ENCODE results near the gene DNAH1.

DNAH1 gene

GRCh38 chr3:52343946-52344600 is 28.0 kb downstream of the DNAH1 start:
- DNase-seq, result no peak

GRCh38 chr3:52345521-52346109 is 29.5 kb downstream of the DNAH1 start:
- no peak for DNase-seq

DNA sequence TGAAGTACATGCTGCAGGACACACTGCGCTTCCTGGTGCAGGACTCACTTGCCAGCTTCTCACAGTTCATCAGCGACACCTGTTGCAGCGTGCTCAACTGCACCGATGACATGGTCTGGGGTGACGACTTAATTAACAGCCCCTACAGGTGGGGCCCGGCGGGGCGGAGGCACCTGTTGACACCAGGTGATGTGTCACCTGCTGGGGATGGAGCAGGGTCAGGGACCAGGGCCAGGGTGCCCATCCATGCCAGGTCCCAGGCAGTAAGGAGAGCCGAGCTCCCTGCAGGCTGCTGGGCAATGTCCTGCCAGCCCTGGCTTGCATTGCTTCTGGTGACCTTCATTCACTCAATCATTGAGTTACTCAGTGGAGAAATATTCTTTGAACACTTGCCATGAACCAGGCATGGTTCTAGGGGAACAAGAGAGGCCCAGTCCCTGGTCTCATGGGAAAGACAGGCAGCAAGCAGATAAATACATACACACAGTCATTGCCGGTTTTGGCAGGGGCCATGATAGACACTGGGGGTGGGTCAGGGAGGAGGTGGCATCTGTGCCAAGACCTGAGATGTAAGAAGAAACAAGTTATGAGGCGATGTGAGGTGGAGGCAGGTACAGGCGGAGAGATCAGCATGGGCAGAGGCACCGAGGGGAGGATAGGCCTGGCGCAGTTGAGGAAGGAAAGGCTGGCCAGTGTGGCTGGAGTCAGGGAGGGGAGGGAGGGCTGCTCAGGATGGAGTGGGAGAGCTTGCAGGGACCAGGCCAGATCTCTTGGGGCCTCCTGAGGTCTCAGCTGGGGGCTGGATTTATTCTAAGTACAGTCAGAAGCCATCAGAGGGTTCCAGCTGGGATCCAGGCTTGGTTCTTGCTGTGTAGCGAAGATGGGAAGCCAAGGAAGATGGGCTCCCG is 30.8 kb downstream of the DNAH1 start:
- DNase-seq, result no peak

DNA sequence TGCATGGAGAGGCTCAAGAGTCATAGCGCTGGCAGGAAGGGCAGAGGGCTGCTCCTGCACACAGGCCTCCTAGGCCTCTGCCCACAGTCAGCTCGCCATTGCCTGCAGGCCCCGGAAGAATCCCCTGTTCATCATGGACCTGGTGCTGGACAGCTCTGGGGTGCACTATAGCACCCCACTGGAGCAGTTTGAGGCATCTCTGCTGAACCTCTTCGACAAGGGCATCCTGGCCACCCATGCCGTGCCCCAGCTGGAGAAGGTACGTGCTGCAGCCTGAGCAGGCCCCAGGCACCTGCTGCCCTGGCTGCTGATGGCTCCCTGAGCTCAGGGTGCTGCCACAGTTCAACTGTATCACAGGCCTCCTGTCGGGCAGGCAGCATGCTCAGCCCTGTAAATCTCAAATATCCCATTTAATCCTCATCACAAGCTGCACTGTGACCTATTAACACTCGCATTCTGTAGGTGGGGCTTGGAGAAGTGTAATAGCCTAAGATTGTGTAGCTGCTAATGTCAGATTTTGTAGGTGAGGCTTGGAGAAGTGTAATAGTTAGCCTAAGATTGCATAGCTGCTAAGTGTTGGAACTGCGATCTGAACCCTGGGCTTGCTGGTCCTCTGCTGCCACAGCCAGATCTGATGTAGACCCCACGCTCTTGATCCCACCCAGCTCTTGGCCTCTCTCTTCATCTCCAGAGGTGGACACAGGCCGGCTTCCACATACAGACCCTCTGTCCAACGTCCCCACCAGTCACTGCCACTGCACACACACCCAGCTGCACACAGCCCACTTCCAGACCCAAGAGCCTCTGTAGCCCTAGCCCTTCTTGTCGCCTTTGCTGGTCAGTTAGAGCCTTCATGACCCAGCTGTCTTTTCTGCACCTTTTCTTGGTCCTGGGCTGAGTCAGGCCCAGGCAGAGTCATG is 31.9 kb downstream of the DNAH1 start:
- DNase-seq, result no peak

DNA sequence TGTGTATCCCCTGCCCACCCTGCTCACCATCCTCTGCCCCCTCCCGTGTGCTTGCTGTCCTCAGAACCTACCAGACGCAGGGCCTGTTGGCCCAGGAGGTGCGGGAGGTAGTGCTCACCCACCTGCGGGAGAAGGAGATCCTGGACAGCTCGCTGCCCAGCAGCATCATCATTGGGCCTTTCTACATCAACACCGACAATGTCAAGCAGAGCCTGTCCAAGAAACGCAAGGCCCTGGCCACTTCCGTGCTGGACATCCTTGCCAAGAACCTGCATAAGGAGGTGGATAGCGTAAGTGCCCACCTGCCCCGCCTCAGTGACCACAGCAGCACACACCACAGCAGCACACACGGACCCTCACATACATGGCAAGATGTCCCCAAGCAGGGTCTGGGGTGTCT is 33.0 kb downstream of the DNAH1 start:
- no peak for DNase-seq

GRCh38 chr3:52349611-52350395 is 33.7 kb downstream of the DNAH1 start:
- DNase-seq, result no peak

DNA sequence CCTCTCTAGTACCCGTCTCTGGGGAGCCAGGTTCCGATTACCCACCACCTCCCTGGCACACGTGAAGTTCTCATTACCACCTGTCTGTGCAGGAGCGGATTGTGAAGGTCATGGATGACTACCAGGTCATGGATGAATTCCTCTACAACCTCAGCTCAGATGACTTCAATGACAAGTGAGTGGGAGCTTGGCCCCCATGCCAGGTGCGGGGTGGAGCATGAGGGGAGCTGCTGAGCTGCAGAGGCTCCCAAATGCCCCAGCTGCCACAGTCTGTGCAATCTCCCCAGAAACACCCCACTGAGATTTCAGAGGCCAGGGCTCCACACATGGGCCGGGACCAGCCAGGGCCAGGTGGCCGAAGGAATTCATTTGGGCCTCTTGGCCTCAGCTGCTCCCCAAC is 34.3 kb downstream of the DNAH1 start:
- no peak for DNase-seq

GRCh38 chr3:52350981-52351761 is 35.1 kb downstream of the DNAH1 start:
- no peak for DNase-seq

- DNase-seq, result no peak
These were observed 35.7 kb downstream of the DNAH1 start for GRCh38 chr3:52351762-52352368.

DNA sequence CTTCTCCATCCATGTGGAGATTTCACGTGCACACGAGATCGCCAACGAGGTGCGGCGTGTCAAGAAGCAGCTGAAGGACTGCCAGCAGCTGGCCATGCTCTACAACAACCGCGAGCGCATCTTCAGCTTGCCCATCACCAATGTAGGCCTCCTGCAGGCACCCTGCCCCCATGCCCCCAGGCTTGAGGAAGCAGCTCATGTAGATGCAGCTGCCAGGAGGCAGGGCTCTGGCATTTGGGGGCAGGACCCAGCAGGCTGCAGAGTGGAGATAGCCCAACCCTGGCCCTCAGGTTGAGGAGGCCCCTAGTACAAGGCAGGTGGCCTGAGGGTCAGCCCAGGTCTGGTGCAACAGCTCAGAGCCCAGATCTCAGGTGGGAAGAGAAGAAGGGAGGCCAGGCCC is 36.4 kb downstream of the DNAH1 start:
- no peak for DNase-seq

DNA sequence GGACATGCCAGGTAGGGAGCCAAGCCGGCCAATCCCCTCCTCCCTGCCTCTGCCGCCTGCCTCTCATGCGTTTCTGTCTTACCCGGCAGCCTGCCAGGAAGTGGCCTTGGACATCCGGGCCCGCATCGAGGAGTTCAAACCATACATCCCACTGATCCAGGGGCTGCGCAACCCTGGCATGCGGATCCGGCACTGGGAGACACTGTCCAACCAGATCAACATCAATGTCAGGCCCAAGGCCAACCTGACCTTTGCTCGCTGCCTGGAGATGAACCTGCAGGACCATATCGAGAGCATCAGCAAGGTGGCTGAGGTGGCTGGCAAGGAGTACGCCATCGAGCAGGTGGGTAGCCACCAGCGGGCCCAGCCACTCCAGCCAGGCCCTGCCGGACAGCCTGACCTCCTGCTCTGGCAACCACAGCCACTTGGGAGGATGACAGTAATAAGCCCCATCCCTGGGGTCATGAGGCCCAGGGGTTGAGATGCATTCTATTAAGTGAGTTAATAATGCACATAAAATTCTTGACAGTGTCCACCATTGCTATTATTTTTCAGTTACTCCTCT is 37.3 kb downstream of the DNAH1 start:
- no peak for DNase-seq

- DNase-seq, result no peak
These were observed 38.6 kb downstream of the DNAH1 start for GRCh38 chr3:52354676-52355075.

- DNase-seq, result no peak
These were observed 39.4 kb downstream of the DNAH1 start for GRCh38 chr3:52355526-52355925.

- DNase-seq, result no peak
These were observed 40.0 kb downstream of the DNAH1 start for GRCh38 chr3:52356126-52356525.

DNA sequence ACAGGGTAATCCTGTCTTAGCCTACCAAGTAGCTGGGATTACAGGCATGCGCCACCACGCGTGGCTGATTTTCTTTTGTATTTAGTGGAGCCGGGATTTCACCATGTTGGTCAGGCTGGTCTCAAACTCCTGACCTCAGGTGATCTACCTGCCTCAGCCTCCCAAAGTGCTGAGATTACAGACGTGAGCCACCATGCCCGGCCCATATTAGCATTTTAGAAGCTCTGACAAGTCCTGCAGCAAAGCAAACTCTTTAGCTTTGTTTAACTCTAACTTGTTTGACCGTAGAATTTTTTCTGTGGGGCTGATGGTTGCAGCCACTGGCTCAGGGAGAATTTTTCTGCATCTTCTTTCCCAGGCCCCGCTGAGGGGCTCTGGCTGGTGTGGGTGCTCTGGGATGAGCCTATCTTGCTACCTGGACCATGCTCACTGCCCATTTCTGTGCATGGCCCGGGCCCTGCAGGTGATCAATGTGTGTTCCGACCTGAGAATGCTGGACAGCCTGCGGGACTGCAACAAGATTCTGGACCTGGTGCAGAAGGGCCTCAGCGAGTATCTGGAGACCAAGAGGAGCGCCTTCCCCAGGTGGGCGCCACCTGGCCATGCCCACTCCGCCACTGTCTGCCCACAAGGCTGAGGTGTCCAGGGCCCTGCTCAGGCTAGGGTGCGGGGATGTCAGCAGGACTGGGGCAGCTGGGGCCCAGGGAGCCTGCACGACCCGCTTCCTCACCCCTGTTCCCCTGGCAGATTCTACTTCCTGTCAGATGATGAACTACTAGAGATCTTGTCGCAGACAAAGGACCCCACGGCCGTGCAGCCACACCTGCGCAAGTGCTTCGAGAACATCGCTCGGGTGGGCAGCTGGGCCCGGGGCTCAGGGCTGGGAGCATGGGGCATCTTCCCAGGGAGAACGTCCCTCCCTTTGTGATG is 41.3 kb downstream of the DNAH1 start:
- no peak for DNase-seq

GRCh38 chr3:52358362-52358940 is 42.3 kb downstream of the DNAH1 start:
- no peak for DNase-seq

DNA sequence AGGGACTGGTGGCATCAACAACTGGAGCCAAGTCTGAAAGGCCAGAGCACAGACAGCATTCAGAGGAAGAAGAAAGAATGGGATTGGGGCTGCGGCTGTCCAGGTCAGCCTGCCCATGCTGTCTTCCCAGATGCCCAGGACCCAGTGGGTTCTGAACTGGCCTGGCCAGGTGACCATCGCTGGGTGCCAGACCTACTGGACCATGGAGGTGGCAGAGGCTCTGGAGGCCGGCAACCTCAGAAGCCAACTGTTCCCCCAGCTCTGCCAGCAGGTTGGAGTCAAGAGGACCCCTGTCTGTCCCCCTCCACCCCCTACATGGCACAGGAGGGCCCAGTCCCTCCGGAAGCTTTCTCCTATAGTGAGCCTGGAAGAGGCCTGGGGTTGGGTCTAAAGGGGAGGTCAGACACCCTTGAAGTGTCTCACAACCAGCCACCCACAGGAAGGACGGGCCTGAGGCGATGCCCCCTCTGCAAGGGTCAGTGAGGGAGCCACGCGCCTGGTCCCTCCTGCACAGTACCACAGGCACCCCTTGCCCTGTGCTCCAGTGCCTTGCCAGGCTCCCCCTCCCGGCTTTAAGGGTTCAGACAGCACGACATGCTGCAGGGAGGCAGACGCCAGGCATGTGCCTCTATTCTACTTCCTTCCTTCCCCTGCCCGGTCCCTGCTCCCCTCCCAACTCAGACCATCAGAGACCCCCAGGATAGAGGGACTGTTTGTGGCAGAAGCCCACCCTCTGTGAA is 43.2 kb downstream of the DNAH1 start:
- DNase-seq, result no peak

DNA sequence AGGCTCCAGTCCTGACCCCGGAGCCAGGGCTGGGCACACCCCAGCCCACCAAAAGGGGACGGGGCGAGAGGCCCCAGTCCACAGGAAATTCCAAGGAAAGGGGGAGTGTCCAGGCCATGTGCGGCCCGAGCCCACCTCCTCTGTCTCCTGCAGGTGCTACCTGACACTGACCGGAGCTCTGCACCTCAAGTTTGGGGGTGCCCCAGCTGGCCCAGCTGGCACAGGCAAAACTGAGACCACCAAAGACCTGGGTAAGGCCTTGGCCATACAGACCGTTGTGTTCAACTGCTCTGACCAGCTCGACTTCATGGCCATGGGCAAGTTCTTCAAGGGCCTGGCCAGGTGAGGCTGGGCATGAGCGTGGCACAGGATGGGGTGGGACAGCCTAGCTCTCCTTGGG is 44.9 kb downstream of the DNAH1 start:
- no peak for DNase-seq
